Measurements from ENCODE around the gene KLHDC4.

KLHDC4 gene

DNA sequence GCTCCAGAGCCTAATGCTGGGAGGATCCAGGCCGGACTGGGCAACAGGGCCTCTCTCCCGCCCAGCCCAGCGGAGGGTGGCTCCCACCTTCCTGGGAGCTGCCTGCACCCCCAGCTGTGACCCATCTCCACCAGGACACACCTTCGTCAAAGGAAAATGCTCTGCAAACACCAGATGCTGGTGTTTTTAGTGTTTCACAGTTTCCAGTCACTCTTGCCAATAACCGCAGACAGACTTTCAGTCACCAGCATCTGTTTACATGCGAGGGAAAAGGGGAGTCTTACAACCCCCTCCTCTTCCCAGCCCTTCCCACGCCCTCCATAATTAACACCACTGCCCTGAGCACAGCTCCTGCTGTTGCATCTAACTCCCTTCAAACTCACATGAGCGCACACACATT is 25.3 kb downstream of the KLHDC4 start:
- H3K4me3 ChIP-seq (ENCODE audit: low read depth, low read length), result no peak overlapping the region
- no peak for DNase-seq (ENCODE audit: low read depth)
- TF ChIP-seq, protein P1, sequence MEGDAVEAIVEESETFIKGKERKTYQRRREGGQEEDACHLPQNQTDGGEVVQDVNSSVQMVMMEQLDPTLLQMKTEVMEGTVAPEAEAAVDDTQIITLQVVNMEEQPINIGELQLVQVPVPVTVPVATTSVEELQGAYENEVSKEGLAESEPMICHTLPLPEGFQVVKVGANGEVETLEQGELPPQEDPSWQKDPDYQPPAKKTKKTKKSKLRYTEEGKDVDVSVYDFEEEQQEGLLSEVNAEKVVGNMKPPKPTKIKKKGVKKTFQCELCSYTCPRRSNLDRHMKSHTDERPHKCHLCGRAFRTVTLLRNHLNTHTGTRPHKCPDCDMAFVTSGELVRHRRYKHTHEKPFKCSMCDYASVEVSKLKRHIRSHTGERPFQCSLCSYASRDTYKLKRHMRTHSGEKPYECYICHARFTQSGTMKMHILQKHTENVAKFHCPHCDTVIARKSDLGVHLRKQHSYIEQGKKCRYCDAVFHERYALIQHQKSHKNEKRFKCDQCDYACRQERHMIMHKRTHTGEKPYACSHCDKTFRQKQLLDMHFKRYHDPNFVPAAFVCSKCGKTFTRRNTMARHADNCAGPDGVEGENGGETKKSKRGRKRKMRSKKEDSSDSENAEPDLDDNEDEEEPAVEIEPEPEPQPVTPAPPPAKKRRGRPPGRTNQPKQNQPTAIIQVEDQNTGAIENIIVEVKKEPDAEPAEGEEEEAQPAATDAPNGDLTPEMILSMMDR (IDR thresholded peaks at IDR 0.05; ENCODE audit: low read depth, low read length, missing control alignments), result no peak

DNA sequence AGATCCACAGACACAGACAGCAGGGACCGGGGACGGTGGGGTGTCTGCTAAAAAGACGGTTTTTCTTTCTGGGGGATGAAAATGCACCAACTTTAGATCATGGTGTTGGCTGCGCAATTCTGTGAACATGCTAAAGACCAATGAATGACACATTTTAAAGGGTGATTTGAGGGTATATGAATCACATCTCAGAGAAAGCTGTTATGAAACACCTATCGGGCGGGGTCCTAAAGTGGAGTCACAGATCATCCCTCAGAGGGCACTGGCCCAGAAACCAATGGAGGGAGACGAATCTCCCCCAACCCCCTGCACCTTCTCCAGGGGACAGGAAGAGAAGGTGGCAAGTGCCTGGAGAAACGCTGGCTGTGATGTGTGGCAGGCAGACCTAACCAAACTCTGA is 26.0 kb downstream of the KLHDC4 start:
- TF ChIP-seq, protein P1 (IDR thresholded peaks at IDR 0.05; ENCODE audit: low read depth, low read length, missing control alignments), result no peak
- no peak for DNase-seq (ENCODE audit: low read depth)
- H3K4me3 ChIP-seq (ENCODE audit: low read depth, low read length), result no peak overlapping the region

DNA sequence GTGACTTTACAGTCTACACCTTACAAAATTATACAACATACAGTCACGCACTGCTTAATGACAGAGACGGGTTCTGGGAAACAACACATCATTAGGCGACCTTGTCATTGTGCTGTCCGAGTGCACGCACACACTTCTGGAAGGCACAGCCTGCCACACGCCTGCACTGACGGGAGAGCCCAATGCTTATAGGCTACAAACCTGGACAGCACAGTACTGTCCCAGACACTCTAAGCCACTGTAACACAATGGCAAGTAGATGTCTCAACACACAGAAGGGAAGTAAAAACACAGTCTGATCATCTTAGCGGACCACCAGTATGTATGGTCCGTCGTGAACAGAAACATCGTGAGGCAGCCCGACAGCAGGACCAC is 29.8 kb downstream of the KLHDC4 start:
- no peak for DNase-seq (ENCODE audit: low read depth)
- TF ChIP-seq, protein P1 (IDR thresholded peaks at IDR 0.05; ENCODE audit: low read depth, low read length, missing control alignments), result no peak
- H3K4me3 ChIP-seq (ENCODE audit: low read depth, low read length), result no peak overlapping the region

DNA sequence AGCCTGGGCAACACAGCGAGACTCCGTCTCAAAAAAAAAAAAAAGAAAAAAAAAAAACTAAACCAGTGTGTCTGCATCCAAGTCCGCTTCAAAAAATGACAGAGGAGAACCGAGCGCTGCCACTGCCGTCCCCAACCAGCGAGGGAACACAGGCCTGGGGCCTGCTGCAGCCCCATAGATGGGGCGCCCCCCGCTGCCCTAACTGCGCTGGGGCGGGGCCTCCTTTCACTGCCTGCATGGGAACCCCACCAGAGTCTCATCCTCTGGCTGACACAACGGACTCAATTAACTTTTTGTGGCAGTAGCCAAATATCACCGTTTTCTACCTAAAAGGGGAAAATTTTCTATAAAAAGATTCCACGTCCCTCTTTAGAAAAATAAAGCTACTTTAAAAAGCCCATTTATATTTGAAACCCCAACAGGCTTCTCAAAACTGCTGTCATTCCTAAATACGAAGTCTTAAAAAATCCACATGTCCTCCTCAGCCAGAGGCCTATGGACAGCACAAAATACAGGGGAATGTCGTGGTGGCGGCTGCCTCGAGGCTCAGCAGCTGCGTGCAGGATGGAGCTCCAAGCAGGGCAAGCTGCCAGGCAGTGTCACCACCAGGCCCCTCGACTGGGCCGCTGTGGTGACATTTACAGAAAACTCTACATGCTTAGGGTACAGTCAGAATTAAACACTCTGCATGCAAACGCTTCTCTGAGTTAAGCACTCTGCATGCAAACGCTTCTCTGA is 30.3 kb downstream of the KLHDC4 start:
- DNase-seq (ENCODE audit: low read depth), result no peak
- no peak overlapping the region for H3K4me3 ChIP-seq (ENCODE audit: low read depth, low read length)
- TF ChIP-seq, protein P1 (IDR thresholded peaks at IDR 0.05; ENCODE audit: low read depth, low read length, missing control alignments), result no peak

DNA sequence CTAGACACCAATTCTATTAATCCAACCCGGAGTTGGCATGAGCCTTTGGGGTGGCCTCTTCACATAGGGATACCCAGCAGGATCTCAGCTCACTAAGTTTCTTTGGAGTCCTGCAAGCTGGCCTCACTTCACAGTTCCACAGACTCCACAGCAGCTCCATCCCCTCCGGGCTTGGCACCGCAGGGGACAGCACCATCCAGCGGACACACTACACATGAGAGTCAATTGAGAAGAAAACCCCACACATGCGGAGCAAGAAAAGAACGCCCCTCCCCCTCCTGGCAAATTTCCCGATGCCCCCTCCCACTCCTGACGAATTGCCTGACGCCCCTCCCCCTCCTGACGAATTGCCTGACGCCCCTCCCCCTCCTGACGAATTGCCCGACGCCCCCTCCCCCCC is 31.1 kb downstream of the KLHDC4 start:
- H3K4me3 ChIP-seq (ENCODE audit: low read depth, low read length), result no peak overlapping the region
- no peak for DNase-seq (ENCODE audit: low read depth)
- TF ChIP-seq, protein P1 (IDR thresholded peaks at IDR 0.05; ENCODE audit: low read depth, low read length, missing control alignments), result no peak

DNA sequence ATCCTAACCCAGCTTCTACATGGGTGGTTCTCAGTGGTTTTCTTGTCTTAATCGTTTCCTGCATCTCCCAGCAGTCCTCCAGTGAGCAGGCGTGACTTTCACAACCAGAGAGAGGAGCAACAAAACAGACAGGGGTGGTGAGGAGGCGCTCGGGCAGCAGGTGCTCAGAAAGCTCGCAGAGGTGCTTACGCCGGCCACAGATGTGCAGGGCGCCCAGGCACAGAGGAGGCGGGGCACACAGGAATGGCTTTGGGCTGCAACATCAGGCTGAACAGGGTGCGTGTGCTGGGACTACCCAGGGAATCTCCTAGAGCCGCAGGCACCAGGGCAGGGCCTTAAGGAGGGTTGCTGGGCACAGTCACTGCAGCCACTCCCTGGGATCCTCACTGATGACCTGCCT is 32.6 kb downstream of the KLHDC4 start:
- DNase-seq (ENCODE audit: low read depth), result no peak
- TF ChIP-seq, protein P1 (IDR thresholded peaks at IDR 0.05; ENCODE audit: low read depth, low read length, missing control alignments), result no peak
- no peak overlapping the region for H3K4me3 ChIP-seq (ENCODE audit: low read depth, low read length)

DNA sequence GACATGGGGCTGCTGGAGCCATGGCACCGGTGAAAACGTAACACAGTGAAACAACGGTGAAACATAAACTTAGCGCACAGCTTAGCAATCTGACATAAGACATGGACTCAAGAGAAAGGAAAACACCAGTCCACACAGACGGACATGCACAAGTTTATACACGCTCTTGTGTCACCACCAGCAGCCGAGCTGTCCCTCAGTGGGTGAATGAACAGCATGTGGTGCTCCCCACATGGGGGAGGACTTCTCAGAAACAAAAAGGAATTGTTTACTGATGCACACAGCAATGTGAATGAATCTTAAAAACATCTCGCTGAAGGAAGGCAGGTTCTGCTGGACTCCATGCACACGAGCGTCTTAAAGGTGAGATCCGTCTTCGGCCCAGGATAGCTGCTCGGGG is 34.2 kb downstream of the KLHDC4 start:
- H3K4me3 ChIP-seq (ENCODE audit: low read depth, low read length), result no peak overlapping the region
- no peak for DNase-seq (ENCODE audit: low read depth)
- TF ChIP-seq, protein P1 (IDR thresholded peaks at IDR 0.05; ENCODE audit: low read depth, low read length, missing control alignments), result no peak
